ENCODE results near the gene RPL13. TPM values are rescaled to one million over a fixed set of nuclear protein-coding genes. Genes with fewer than 3 reads are reported as not detected.
"Not testable (repeated sequence)": the region's sequence is repeated elsewhere in the genome, so short reads cannot be mapped to it uniquely, and the experiment has no call there.

RPL13 gene
- total and polyA plus RNA-seq, 7 experiments from 2014 or later, result 2,239 to 8,810 (median 5,354) TPM

DNA sequence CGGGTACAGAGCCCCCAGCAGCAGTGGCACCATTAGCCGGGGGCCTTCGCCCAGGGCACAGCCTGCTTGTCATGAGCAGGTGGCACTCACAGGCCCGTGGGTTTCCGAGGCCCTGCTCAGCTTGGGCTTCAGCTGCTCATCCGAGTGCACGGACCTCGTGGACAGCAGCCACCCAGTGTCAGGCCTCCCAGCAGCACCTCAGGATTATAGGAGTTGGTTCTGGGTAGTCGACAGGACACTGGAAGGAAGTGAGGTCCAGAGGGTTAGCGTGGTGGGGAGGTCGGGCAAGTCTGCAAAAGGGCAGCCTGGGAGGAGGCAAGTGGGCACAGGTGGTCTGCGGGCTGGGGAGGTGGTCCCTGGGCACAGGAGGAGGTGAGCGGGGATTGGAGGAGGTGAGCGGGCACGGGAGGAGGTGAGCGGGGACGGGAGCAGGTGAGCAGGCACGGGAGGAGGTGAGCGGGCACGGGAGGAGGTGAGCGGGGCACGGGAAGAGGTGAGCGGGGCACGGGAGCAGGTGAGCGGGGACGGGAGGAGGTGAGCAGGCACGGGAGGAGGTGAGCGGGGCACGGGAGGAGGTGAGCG is 10.0 kb downstream of the RPL13 start:
- no peak for ATAC-seq
- peaks cover 3 to 22% (median 12%) of the 10 kb centered on the region in 5 donors for H3K27me3 Mint-ChIP-seq
- no peaks in the 10 kb centered on the region for H3K9me3 ChIP-seq (ENCODE audit: control insufficient read depth in 2 of 3, low read length in 3 of 3)
- H3K4me3 ChIP-seq (ENCODE audit: low read length), result no peak overlapping the region
- DNase-seq, result no peak
- no peak overlapping the region for H3K27ac Mint-ChIP-seq
- intact Hi-C loops (cut with micrococcal nuclease), result no loop called here
- no peak overlapping the region for H3K27ac ChIP-seq (ENCODE audit: low read depth, low read length)
- H3K4me3 Mint-ChIP-seq, result no peak overlapping the region
- H3K36me3 ChIP-seq (ENCODE audit: control insufficient read depth in 2 of 3, insufficient read depth in 3 of 3, low read length in 3 of 3), result no peaks in the 10 kb centered on the region
- ChIA-PET CTCF (no interaction called here), POLR2A (no interaction called here)
- peaks cover 18 to 40% (median 26%) of the 10 kb centered on the region in 7 donors for H3K4me1 Mint-ChIP-seq
- H3K9me3 Mint-ChIP-seq, result peaks cover 0 to 3% (median 0%) of the 10 kb centered on the region in 11 donors
- no peaks in the 10 kb centered on the region for H3K27me3 ChIP-seq (ENCODE audit: control insufficient read depth in 2 of 2, insufficient read depth in 2 of 2, low read length in 2 of 2)
- H3K4me1 ChIP-seq (ENCODE audit: control insufficient read depth in 2 of 2, insufficient read depth in 2 of 2, low read length in 2 of 2), result peaks cover 8 to 27% of the 10 kb centered on the region in 2 donors
- peaks cover 0 to 2% (median 0%) of the 10 kb centered on the region in 5 donors for H3K36me3 Mint-ChIP-seq

DNA sequence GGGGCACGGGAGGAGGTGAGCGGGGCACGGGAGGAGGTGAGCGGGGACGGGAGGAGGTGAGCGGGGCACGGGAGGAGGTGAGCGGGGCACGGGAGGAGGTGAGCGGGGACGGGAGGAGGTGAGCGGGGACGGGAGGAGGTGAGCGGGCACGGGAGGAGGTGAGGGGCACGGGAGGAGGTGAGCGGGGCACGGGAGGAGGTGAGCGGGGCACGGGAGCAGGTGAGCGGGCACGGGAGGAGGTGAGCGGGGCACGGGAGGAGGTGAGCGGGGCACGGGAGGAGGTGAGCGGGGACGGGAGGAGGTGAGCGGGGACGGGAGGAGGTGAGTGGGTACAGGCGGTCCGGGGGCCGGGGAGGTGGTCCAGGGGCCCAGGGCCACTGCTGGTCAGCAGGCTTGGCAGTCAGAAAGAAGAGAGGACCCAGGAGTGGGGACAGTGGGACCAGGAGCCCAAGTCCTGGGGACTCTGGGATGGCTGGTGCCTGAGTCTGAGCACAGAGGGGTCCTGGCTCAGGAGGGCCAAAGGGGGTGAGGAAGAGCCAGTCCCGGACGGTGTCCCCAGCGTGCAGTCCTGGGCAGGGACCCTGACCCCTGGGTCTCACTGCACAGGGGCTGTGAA is 10.6 kb downstream of the RPL13 start:
- H3K36me3 Mint-ChIP-seq; H3K9me3 ChIP-seq (ENCODE audit: control insufficient read depth in 2 of 3, low read length in 3 of 3); H3K4me3 Mint-ChIP-seq; intact Hi-C loops (cut with micrococcal nuclease); DNase-seq; ATAC-seq; H3K9me3 Mint-ChIP-seq; H3K27ac ChIP-seq (ENCODE audit: low read depth, low read length); POLR2A ChIA-PET; H3K36me3 ChIP-seq (ENCODE audit: control insufficient read depth in 2 of 3, insufficient read depth in 3 of 3, low read length in 3 of 3); H3K27ac Mint-ChIP-seq; H3K27me3 ChIP-seq (ENCODE audit: control insufficient read depth in 2 of 2, insufficient read depth in 2 of 2, low read length in 2 of 2); CTCF ChIA-PET; H3K4me3 ChIP-seq (ENCODE audit: low read length): not testable (repeated sequence)
- H3K4me1 ChIP-seq (ENCODE audit: control insufficient read depth in 2 of 2, insufficient read depth in 2 of 2, low read length in 2 of 2), result peaks cover 1 to 21% of the 10 kb centered on the region in 2 donors
- H3K4me1 Mint-ChIP-seq, result peaks cover 12 to 33% (median 19%) of the 10 kb centered on the region in 7 donors
- peaks cover 3 to 22% (median 12%) of the 10 kb centered on the region in 5 donors for H3K27me3 Mint-ChIP-seq

DNA sequence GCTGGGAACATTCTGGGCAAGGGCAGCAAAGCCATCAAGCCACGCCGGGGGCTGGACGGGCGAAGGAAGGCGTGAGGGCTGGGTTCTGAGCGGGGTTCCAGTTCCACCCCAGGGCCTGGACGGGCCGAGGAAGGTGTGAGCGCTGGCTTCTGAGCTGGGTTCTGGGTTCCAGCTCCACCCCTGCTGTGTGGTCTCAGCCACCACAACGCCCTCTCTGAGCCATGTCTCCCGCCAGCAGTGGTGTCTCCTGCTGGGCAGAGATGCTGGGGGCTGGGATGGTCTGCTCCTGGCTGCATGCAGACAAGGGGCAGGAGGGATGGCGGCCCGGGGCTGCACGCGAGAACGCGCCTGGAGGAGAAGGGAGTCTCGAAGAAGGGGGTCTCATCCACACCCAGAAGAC is 11.2 kb downstream of the RPL13 start:
- H3K9me3 ChIP-seq (ENCODE audit: control insufficient read depth in 2 of 3, low read length in 3 of 3), result no peaks in the 10 kb centered on the region
- ChIA-PET CTCF (no interaction called here), POLR2A (interaction anchor here (1.0 kb wide), 1 partner anchor 324 kb away, joined by 3 read pairs; no protein-coding TSS in a partner anchor)
- Mint-ChIP-seq H3K36me3 (peaks cover 0 to 2% (median 0%) of the 10 kb centered on the region in 5 donors), H3K4me1 (peaks cover 8 to 29% (median 15%) of the 10 kb centered on the region in 7 donors), H3K27me3 (peaks cover 3 to 22% (median 12%) of the 10 kb centered on the region in 5 donors), H3K27ac (peak overlapping the region in 5 of 9 donors; percentile 23 to 76 (median 51)), H3K4me3 (peak overlapping the region in 4 of 10 donors; percentile 6 to 79 (median 16)), H3K9me3 (peaks cover 0 to 3% (median 0%) of the 10 kb centered on the region in 11 donors)
- H3K27ac ChIP-seq (ENCODE audit: low read depth, low read length), result no peak overlapping the region
- DNase-seq, result no peak
- H3K36me3 ChIP-seq (ENCODE audit: control insufficient read depth in 2 of 3, insufficient read depth in 3 of 3, low read length in 3 of 3), result no peaks in the 10 kb centered on the region
- H3K27me3 ChIP-seq (ENCODE audit: control insufficient read depth in 2 of 2, insufficient read depth in 2 of 2, low read length in 2 of 2), result no peaks in the 10 kb centered on the region
- intact Hi-C loops (cut with micrococcal nuclease), result no loop called here
- peaks cover 0 to 17% of the 10 kb centered on the region in 2 donors for H3K4me1 ChIP-seq (ENCODE audit: control insufficient read depth in 2 of 2, insufficient read depth in 2 of 2, low read length in 2 of 2)
- H3K4me3 ChIP-seq (ENCODE audit: low read length), result no peak overlapping the region
- ATAC-seq, result no peak

DNA sequence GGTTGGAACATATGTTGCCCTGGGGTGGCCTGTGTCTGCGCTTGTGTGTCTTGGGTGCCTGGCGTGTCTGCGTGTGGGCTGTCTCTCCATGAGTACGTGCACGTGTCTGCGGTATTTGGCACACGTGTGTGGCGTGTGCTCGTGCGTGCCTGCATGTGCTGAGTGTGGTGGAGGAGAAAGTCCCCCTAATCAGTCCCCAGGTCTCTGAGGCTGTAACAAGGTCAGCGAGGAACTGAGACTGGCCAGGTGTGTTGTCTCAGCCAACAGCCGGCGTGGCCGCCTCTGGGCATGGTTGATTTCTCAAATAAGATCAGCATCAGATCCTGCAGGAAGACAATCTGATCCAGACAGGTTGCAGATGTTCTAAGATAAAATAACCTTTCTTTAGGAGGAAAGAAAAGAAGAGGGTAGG is 11.6 kb downstream of the RPL13 start:
- CTCF ChIA-PET, result no interaction called here
- no peaks in the 10 kb centered on the region for H3K36me3 ChIP-seq (ENCODE audit: control insufficient read depth in 2 of 3, insufficient read depth in 3 of 3, low read length in 3 of 3)
- no peak overlapping the region for H3K4me3 ChIP-seq (ENCODE audit: low read length)
- no peak for DNase-seq
- H3K27ac Mint-ChIP-seq, result peak overlapping the region in 6 of 9 donors; percentile 25 to 65 (median 40)
- H3K36me3 Mint-ChIP-seq, result peaks cover 0 to 2% (median 0%) of the 10 kb centered on the region in 5 donors
- POLR2A ChIA-PET, result interaction anchor here (1.0 kb wide), 1 partner anchor 325 kb away, joined by 3 read pairs; no protein-coding TSS in a partner anchor
- peaks cover 0 to 17% of the 10 kb centered on the region in 2 donors for H3K4me1 ChIP-seq (ENCODE audit: control insufficient read depth in 2 of 2, insufficient read depth in 2 of 2, low read length in 2 of 2)
- no peaks in the 10 kb centered on the region for H3K9me3 ChIP-seq (ENCODE audit: control insufficient read depth in 2 of 3, low read length in 3 of 3)
- H3K27me3 ChIP-seq (ENCODE audit: control insufficient read depth in 2 of 2, insufficient read depth in 2 of 2, low read length in 2 of 2), result no peaks in the 10 kb centered on the region
- H3K4me1 Mint-ChIP-seq, result peaks cover 8 to 29% (median 15%) of the 10 kb centered on the region in 7 donors
- ATAC-seq, result no peak
- peaks cover 0 to 3% (median 0%) of the 10 kb centered on the region in 11 donors for H3K9me3 Mint-ChIP-seq
- no peak overlapping the region for H3K27ac ChIP-seq (ENCODE audit: low read depth, low read length)
- H3K4me3 Mint-ChIP-seq, result peak overlapping the region in 7 of 10 donors; percentile 6 to 79 (median 31)
- peaks cover 3 to 26% (median 12%) of the 10 kb centered on the region in 5 donors for H3K27me3 Mint-ChIP-seq
- intact Hi-C loops (cut with micrococcal nuclease), result no loop called here

DNA sequence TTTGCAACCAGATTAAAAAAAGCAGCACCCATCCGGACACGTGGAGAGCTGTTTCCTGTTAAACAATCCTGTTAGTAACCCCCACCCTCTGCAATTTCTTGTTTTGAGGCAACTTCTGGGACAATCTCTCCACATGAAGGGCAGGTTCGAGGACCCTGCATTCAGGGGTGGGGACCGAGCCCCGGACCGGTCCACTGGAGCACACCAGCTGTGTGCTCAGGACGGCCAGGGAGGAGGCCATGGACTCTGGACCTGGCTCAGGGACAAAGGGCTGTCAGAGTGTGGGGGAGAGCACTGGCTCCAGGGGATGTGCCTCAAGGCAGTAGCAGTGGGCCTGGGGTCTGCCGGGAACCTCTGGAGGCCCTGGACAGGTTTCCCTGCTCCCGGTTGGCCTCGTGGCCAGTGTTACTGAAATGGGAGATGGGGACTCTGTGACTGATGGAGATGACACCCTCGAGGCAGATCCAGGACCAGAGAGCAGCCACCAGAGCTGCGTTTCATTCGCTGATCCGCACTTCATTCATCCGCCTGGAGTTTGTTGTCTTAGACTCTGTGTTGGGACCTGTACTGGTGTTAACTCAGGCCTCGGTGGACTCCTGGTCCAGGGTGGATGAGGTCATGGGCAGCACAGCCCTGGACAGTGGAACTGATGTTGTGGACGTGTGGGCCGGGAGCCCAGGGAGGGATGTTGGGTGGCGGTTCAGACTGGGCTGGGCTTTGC is 12.2 kb downstream of the RPL13 start:
- Histone ChIP-seq H3K27ac (ENCODE audit: low read depth, low read length) (no peak overlapping the region), H3K27me3 (ENCODE audit: control insufficient read depth in 2 of 2, insufficient read depth in 2 of 2, low read length in 2 of 2) (no peaks in the 10 kb centered on the region), H3K36me3 (ENCODE audit: control insufficient read depth in 2 of 3, insufficient read depth in 3 of 3, low read length in 3 of 3) (no peaks in the 10 kb centered on the region), H3K4me1 (ENCODE audit: control insufficient read depth in 2 of 2, insufficient read depth in 2 of 2, low read length in 2 of 2) (peaks cover 0 to 17% of the 10 kb centered on the region in 2 donors), H3K4me3 (ENCODE audit: low read length) (no peak overlapping the region), H3K9me3 (ENCODE audit: control insufficient read depth in 2 of 3, low read length in 3 of 3) (no peaks in the 10 kb centered on the region)
- ATAC-seq, result no peak
- H3K36me3 Mint-ChIP-seq, result peaks cover 0 to under 1% (median 0%) of the 10 kb centered on the region in 5 donors
- DNase-seq, result no peak
- intact Hi-C loops (cut with micrococcal nuclease), result no loop called here
- peak overlapping the region in 2 of 9 donors; percentile 36 to 51 for H3K27ac Mint-ChIP-seq
- peaks cover 3 to 31% (median 12%) of the 10 kb centered on the region in 5 donors for H3K27me3 Mint-ChIP-seq
- ChIA-PET POLR2A (interaction anchor here (0.6 to 1.0 kb wide), 2 partner anchors 84 to 325 kb away, joined by 3 to 4 read pairs; no protein-coding TSS in a partner anchor), CTCF (no interaction called here)
- H3K9me3 Mint-ChIP-seq, result peaks cover 0 to 4% (median 0%) of the 10 kb centered on the region in 11 donors
- peaks cover 8 to 29% (median 15%) of the 10 kb centered on the region in 7 donors for H3K4me1 Mint-ChIP-seq
- peak overlapping the region in 7 of 10 donors; percentile 17 to 79 (median 31) for H3K4me3 Mint-ChIP-seq

DNA sequence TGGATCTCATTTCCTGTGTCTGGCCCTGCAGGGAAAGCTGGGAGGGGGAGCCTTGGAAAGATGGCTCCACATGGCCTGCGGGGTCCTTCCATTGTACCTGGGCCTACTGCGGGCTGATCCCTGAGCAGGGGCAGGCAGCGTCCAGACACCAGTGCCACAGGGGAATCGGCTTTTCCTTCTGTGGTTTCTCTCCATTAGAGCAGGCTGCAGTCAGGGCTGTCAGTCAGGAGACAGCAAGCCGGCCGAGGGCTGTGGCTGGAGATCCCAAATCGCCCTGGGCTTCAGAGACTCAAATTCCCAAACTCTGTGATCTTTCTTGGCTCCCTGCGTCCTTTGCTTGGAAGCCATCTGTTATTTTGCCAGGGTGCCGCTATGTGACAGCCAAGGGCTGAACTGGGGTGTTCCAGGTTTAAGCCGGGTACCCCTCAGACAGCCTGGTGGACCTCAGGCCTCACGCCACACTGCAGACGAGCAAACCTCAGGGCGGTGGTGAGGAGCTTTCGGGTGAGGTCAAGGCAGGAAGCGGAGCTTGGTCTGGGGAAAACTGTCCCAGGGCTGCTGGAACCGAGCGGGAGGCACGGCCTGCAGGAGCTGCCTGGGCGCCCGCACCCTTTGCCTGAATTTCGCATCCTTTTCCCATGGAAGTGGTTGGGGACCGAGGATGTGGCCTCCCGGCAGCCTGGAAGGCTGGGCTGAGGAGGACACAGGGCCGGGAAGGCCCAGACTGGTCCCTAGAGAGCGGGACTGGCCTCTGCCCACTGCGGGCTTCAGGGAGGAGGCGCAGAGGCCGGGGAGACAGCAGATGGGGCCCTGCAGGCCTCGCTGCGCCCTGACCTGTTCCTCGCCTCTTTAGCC is 13.6 kb downstream of the RPL13 start:
- no peak for DNase-seq
- peaks cover 0 to 4% (median 0%) of the 10 kb centered on the region in 11 donors for H3K9me3 Mint-ChIP-seq
- Histone ChIP-seq H3K27ac (ENCODE audit: low read depth, low read length) (no peak overlapping the region), H3K9me3 (ENCODE audit: control insufficient read depth in 2 of 3, low read length in 3 of 3) (no peaks in the 10 kb centered on the region), H3K4me1 (ENCODE audit: control insufficient read depth in 2 of 2, insufficient read depth in 2 of 2, low read length in 2 of 2) (peaks cover 0 to 17% of the 10 kb centered on the region in 2 donors), H3K4me3 (ENCODE audit: low read length) (no peak overlapping the region), H3K36me3 (ENCODE audit: control insufficient read depth in 2 of 3, insufficient read depth in 3 of 3, low read length in 3 of 3) (no peaks in the 10 kb centered on the region), H3K27me3 (ENCODE audit: control insufficient read depth in 2 of 2, insufficient read depth in 2 of 2, low read length in 2 of 2) (no peaks in the 10 kb centered on the region)
- H3K27ac Mint-ChIP-seq, result no peak overlapping the region
- H3K27me3 Mint-ChIP-seq, result peaks cover 3 to 33% (median 12%) of the 10 kb centered on the region in 5 donors
- POLR2A ChIA-PET, result no interaction called here
- CTCF ChIA-PET, result no interaction called here
- peak overlapping the region; percentile 16 to 79 (median 41) for H3K4me3 Mint-ChIP-seq
- no peak for ATAC-seq
- H3K4me1 Mint-ChIP-seq, result peaks cover 8 to 29% (median 15%) of the 10 kb centered on the region in 7 donors
- no peaks in the 10 kb centered on the region for H3K36me3 Mint-ChIP-seq
- intact Hi-C loops (cut with micrococcal nuclease), result loop anchor here in 1 of 2 donors (1.0 kb wide), 1 partner anchor 67 kb away; no protein-coding TSS in a partner anchor

All from naive thymus-derived CD4-positive, alpha-beta T cell (primary cell).